LHCN-M2 (cell line): ENCODE data around the gene ATP5PB. TPM values are rescaled to one million over a fixed set of nuclear protein-coding genes. Genes with fewer than 3 reads are reported as not detected.

ENCODE experiments used
- DNase-seq: peaks from one replicate; pipeline ENCODE4 v3.0.0-alpha.2; 2012; ENCODE audit warnings: low read depth
- polyA plus RNA-seq: library from polyadenylated mRNA; unstranded; fragments of >200 nt; gene quantifications from one replicate; pipeline ENCODE4 v1.2.1, GENCODE V29; 2012; ENCODE audit warnings: missing spikeins
- total RNA-seq: library from RNA; depleted of rRNA; stranded (reverse); fragments of >200 nt; gene quantifications from 2 replicates; pipeline ENCODE4 v1.2.3, GENCODE V29; 2014; rRNA removed

ATP5PB gene, protein sequence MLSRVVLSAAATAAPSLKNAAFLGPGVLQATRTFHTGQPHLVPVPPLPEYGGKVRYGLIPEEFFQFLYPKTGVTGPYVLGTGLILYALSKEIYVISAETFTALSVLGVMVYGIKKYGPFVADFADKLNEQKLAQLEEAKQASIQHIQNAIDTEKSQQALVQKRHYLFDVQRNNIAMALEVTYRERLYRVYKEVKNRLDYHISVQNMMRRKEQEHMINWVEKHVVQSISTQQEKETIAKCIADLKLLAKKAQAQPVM
- total RNA-seq: 228 and 252 TPM in 2 replicates
- polyA plus RNA-seq: 249 TPM

DNA sequence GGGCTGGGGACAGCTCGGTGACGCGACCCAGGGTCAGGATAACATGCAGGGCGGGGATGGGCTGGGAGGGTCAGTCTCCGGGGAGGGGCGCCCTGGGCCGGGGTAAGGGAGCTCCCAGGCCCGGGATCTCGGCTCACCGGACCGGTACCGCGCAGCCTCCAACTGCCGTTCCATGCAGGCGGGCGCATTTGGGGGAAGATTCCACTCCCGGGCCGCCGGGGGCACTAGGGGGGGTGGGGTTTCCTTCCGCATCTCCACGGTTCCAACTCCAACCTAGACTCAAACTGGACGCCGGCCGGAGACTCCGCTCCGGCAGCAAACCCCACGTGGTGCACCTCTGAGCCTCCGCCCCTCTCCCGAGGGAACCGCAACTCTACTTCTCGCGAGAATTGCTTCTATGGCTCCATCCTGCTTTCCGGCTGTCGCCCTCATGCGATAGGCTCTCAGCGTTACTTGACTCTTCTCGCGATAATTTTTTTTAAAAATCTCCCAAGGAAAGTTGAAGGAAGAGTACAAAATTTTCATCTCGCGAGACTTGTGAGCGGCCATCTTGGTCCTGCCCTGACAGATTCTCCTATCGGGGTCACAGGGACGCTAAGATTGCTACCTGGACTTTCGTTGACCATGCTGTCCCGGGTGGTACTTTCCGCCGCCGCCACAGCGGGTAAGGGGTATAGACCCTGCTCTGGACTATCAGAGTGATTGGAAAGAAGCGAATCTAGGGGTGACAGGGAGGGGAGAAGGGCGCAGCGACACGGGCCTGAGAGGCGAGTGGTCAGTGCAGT, at the start of gene ATP5PB, which contains the start of gene WDR77:
TSS of gene ATP5PB (plus strand) at position 547 of the 785 bp plus-strand sequence. CDS start at position 625, 78 bp downstream.
TSS of gene WDR77 (minus strand) at position 339 of the 785 bp plus-strand sequence. CDS start at position 252, 87 bp downstream.
- peak; percentile 99 for DNase-seq

DNA sequence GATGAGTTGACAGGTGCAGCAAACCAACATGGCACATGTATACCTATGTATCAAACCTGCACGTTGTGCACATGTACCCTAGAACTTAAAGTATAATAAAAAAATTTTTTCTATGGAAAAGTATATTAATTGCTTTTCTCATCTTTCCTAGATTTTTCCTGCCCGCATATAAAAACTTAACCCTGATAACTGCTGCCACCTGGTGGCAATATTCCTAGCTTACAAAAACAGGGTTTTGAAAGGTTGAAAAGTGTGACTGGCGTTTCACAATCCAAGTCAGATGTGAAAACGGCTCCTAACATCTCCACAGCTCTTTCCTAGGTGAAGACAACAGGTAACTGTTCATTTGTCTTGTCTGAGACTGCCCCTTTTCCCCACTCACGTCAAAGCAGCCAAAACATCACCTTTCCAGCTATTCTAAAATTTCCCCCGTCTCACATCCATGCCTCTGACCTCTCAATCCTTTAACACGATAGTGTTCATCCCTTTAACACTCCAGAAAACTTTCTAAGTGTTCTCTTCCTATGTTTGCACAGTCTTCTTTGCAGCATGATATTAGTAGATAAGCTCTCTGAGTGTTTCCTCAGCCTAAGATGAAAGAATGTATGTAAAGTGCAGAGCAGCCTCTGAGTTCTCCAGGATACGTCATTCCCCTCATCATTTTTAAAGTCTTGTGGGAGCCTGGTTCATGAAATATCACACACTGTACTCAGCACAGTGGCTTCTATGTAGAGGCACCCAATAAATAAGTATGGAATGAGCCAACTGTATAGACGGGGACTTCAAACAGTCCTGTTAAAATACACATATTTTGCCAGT, 49.3 kb upstream of the ATP5PB start:
- peak; percentile 54 for DNase-seq

DNA sequence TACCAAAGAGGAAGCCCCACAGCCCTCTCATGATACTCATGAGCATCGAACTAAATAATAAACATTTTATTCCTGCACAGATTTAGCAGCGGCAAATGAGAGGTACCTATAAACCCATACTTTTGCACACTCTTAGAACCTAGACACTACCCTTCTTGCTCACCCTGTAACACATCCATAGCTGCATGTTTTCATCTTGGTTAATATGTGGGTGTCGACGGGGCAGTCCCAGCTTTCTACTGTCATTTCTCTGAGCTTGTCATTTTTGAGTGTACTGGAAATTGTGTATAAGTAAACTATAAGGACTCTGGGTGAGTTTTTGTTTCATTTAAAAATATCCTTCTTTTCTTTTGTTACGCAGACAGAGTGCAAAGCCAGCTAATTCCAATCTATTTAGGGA, 47.2 kb upstream of the ATP5PB start:
- DNase-seq: no peak

DNA sequence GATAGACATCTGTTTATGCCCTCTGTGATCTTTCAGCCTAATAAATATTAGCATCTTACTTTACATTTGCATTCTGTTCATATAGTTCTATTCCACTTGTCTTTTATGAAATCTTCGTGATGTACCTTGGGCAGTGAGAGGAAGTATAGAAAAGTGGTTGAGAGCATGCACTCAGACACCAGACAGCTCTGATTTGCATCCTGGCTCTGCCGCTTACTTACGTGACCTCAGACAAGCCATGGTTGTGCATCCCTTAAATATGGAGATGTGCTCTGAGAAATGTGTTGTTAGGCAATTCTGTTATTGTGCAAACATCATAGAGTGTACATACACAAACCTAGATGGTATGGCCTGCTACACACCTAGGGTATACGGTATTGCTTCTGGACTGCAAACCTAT, 44.7 kb upstream of the ATP5PB start:
- no peak for DNase-seq

DNA sequence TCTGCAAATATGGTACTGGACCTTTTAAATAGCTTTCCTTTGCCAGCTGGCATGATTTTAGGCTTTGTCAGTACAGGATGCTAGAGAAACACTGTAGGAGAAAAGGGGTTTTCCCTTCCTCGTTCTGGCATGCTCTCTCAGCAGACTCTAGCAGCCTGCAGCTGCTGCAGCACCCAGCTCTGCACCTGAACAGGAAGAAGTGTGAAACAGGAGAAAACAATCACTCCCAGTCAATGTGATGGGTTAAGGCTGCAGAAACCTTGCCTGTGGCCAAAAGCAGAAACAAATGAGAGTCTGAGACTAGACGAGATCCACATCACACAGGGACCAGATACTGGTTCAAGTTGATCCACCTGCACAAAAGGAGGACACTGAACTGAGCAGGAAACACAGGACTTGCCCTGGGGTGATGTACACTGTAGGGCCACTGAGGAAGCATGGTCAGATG, 42.9 kb upstream of the ATP5PB start:
- DNase-seq: no peak

DNA sequence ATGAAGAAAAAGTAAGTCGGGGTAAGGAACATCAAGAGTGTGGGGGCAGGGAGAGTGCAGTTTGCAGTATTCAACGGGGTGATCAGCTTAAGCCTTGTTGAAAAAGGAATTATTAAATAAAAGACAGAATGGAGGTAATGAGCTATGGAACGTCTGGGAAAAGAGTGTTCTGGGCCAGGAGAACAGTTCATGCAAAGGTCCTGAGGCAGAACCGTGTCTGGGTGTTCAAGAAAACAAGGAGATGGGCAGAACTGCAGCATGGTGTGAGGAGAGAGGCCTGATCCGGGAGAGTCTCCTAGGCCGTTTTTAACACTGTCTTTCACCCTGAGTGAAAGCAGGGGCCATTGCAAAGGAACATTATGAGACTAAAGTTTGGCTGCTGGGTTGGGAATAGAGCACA, 42.0 kb upstream of the ATP5PB start:
- DNase-seq: no peak

DNA sequence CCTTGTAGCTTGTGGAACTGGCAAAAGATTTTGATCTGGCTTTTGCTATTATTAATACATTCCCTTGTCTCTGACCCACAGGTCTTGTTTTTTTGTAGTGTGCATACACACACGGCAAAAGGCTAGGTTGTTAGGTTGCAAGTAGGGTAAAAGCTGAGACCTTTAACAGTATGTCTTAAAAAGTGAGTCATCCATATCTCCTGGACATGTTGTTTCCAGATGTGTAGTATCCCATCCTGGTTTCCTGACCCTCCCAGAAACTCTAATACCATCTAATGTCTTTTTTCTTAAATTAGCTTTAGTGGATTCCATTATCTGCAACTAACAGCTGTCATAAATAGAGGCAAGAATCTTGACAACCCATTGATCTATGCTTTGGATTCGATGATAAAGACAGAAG, 36.4 kb upstream of the ATP5PB start:
- no peak for DNase-seq

DNA sequence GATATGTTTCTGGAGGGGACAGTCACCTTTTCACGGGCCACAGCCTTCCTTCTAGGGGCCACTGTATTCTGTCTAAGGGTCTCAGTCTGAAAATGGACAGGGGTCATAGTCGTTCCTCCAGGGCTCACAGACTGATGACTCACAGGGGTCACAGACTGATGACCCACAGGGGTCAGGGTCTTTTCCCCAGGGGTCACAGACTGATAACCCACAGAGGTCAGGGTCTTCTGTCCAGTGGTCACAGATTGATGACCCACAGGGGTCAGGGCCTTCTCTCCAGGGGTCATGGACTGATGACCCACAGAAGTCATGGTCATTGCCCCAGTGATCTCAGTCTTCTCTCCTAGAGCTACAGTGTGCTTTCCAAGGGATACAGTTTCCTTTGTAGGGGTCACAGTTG, 34.5 kb upstream of the ATP5PB start:
- no peak for DNase-seq

DNA sequence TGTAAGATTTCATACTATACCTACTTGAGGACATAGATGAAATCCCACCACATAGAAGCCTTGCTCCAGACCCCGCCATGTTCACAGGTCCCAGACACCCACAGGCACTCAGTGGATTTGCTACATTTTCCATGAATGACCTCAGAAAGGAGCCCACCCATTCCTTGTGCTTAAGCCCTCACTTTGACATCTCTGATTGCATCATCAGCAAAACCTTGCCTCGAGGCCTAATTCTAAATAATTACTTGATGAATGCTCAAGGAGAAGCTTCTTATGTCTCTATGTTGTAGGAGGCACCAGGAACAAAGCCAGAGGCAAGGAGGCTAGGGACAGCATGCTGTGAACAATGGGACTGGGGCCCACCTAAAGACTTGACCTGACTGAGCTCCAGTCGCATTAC, 33.8 kb upstream of the ATP5PB start:
- no peak for DNase-seq

DNA sequence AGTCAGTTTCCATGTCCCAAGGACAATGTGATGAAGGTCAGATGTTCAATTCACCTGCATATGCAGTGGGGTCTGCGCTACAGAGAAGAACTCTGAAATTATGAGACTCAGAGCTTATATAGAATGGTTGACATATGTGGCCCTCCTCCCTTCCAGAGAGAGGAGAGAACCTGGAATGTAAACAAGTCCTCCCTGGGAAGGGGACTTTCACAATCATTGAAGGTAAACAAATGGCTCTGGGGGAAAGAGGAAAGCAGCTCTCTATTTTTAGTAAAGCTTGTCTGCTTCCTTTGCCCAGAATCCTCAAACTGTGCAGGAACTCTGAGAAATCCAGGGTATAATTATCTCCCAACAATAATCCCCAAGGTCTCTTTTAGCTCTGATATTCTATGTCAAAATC, 31.5 kb upstream of the ATP5PB start:
- no peak for DNase-seq

DNA sequence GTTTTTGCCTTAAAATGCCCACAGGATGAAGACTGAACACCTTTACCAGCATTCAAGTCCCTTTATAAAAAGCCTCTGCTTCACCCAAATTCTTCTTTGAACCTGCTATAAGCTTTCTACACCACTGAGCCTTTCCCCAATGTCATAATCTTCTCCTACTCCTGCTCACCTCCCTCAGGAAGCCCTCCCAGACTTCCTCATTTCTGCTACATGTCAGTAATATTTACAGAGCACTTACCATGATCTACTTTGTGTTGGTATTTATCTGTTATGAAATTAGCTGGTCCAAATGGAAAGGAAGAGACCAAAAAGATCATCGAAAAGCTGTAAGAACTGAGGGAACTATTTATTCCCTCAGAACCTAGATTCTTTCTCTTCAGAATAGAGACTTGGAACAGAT, 30.2 kb upstream of the ATP5PB start:
- no peak for DNase-seq

DNA sequence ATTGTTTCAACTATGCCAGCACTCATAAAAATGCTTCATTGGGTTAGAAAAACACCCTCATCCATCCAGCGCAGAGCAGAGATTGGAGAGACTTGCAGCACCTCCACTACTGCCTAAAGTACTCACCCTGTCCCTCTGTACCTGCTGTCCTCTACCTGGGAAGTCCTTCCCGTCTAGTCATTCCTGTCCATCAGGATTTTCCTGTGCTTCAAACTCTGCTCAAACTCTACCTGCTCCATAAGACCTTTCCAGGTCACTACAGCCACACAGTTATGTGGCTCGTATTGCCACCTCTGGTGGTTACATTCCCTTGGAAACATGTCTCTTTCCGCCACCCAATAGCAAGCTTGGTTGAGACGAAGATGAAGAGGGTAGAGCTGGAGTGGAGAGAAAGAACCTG, 28.9 kb upstream of the ATP5PB start:
- DNase-seq: no peak

DNA sequence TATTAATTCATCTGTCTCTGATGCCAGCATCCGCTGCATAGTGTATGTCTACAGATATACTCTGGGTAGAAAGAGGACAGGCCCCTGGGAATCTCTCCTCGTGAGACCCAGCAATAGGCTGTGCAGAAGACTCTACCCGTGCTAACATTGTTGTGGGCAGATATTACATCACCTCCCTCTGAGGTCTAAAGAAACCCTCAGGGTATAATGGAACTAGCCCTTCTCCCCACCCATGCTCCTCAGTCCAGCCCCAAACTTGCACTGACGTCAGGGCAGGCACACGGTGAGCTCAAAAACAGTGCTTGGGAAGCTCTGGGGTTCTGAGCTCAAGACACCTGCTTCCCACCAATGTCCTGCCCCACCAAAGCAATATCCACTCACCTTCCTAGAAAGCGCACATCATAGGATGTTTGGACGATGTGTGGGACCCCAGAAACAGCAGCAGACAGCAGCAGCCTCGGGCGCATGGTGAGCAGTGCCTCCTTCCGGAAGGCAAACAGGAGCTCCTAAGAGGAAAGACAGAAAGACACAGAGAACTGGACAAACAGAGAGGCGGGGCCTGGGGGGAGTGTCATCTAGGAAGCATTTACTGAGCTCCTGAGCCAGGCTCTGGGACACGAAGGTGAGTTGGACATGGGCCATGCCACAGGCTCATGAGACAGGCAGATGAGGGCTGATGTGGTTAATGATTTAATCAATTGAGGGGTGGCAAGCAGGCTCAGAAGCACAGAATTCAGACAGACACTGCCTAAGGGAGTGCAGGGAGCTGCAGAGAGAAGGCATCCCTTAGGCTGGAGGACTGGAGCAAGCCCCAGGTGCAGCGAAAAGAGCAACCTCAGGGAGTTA, 26.5 kb upstream of the ATP5PB start:
- DNase-seq: no peak

DNA sequence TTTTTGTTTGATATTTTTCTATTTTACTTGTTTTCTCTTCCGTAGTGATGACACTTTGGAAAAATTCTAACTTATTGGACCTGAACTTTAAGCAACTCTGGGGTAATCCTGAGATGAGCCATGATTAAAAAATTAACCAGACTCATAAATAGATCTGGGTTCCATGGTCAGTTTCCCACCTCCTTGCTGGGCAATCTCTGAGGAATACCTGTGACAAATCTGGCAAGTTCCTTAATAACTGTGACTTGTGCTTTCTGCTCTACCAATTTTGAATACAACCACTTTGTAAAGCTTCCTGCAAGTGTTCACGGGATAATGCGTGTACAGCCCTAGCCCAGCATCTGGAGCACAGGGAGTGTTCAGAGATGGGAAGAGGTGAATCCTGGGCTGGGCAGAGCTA, 25.0 kb upstream of the ATP5PB start:
- DNase-seq: no peak

DNA sequence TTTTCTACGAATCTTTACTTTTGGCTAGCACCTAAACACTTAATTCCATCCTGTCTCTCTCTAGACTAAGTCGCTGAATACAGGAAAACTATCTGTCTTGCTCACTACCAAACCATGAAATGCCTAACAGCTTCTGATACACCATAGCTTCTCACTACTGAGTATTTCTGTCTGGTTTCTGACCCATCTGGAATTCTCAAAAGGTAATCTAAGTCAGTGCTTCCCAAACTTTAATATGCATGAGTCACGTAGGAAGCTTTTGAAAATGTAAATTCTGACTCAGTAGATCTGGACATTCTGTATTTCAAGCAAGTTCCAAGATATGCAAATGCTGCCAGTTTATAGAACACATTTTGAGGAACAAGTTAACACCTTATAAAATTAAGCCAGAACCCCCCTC, 12.5 kb upstream of the ATP5PB start:
- DNase-seq: no peak

DNA sequence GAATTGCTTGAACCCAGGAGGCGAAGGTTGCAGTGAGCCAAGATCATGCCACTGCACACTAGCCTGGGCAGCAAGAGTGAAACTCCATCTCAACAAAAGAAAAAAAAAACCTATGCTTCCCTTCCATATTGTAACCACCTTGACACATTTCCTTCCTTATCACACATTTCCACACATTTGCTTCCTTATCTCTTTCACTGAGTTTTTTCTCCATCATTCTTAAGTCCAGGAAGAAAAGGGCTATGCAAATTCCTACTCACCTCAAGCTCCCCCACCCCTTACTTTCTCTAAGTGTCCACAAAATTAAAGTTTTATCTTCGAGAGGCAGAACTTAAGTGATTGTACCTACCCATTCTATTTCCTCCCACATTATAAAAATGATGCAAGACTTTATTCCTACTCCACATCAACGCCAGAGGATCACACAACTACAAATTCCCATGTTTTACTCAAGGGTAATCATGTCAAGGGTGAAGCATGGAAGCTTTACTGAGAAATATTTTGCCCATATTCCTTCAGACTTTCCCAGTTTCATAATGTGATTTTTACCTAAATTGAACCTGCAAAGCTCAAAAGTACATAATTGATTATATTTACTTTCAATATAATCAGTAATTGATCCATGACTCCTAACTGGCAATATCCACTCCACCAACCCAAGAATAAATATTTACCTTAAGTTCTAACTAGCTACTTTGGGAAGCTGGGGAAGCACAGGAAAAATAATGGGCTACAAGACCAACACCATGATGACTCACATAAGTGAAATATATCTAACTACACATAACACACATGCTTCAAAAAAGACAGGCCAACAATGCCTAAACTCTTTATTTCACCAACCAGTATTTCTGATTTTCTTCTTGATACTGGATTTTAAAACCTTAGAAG, 9.6 kb upstream of the ATP5PB start:
- no peak for DNase-seq

DNA sequence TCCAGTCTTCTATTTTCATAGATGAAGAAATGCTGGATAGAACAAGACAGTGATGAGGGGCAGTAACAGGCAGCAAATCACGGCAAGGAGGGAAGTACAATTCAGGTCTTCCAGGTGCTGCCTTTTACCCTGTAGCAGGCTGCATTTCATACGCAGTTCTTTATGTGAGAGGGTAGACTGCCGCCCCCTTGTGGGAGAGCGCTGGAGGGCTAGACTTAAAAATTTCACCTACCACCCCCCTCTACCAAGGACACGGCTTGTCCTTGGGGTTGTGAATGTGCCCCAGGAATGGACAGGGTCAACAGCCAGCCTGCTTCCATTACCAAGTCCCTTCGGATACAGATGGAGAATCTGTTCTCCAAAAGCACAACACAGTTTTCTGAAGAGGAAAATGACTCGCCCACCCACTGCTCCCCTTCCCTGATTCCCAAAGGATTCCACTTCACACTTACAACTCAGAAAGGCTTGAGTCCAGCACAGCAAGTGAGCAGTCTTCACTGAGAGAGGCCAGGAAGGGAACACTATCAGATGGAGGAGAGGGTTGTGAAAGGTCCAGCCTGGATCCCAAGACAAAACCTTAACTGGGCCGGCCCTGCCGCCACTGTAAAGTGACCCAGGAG, 7.6 kb upstream of the ATP5PB start:
- DNase-seq: no peak

DNA sequence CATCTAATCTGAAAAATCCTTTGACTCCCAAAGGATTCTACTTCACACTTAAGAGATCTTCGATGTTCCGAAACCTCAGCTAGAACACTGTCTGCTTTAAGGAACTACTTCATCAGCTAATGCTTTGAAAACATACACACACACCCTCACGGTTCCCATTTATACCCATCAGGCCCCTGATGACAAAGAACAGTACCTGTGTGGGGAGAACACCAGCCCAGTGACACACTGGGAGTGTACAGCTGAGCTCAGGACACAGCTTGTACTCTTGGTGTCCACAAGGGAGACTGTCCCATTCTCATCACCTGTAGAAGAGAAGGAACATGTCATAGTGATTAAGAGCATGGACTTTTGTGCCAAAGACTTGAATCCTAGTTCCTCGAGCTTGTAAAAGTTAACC, 6.8 kb upstream of the ATP5PB start:
- DNase-seq: no peak

DNA sequence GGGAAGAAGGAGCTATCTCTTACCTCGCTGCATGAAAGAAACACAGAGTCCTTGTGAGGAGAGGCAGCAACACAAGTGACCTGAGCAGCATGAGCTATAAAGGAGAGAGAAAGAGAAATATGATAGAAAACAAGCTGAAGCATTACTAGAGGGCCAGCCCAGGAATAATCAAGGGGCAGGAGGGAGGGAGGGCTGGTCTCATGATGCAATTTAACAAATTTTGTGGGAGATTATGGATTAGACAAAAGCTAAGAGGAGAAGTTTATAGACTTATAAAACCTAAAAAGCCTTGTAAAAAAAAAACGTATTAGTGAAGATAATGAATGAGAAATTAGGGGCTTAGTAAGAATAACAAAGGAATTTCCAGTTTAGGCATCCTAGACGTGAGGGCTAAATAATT, 5.2 kb upstream of the ATP5PB start:
- no peak for DNase-seq

DNA sequence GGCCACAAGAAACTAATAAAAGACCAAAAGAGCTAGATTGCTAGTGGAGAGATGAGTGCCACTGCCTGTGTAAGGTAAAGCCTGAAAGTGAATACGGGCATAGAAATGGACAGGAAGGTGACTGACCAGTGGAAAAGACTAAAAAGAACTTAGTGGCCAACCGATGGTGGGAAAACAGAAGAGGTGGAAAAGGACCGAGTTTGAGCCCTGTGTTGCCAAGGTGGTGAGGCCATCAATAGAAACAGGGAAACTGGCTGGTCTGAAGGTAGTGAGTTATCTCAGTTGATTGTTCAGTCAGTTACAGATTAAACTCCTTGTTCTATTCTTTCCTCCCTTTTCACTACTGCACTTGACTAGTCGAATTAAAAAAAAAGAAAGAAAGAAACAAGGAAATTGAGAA, 2.7 kb upstream of the ATP5PB start:
- no peak for DNase-seq
